Stimulated activated CD4-positive, alpha-beta T cell treated with anti-CD3 and anti-CD28 coated beads, Interleukin-2, amount 100 ng/mL, for 48 hours (primary cell): ENCODE results near the gene FAM131B.

Source experiments
- DNase-seq, 2 donors: peaks; one replicate each; pipeline ENCODE4 v3.0.0-alpha.2; 2020

FAM131B gene

DNA sequence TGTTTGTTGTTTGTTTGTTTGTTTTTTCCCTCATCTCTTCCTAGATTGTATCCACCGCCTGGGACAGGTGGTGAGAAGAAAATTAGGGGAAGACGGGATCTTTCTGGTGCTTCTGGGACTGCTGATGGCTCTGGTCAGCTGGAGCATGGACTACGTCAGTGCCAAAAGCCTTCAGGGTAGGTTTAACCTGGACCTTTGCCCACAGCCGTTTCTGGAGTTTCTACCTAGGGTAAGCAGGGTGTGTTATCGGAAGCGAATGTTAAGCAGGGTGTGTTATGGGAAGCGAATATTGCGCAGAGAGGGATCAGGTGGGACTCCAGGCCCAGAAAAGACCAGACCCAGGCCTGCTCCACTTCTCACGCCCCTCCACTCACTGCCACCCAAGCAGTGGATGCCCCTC lies 41.9 kb downstream of the FAM131B start:
- DNase-seq = no peak

DNA sequence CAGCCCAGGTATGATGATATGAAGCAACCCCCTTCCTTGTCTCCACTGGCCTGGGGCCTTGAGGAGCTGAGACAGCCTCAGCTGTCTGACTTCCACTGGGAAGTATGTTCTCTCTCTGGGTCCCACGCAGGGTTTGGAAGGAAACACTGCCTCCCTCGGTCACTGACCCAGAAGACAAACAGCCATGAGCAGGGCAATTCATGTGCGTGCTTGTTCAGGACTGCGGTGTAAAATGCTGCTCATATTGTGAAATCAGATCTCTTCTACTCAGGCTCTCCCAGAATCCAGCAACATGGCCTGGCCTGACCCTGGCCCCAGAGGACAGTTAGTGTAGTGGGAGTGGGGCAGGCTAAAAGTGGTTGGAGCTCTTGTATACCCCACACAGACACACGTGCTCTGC lies 43.9 kb downstream of the FAM131B start:
- no peak for DNase-seq

DNA sequence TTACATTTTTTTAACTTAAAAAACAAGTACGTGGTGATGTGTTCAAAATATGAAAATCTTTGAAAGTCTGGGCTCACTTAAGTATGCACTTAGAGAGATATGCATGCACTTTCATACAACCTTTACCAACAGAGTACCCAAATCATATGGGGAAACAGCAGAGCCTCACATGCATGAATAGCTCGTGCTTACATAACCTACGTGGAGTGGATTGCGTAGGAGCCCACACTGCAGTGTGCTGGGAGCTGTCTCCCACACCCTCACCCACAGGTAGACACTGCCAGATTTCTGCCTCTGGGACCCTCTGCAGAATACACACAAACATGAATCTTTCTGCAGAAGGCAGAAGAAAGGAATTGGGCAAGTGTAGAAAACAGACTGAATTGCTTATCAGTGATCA lies 46.0 kb downstream of the FAM131B start:
- DNase-seq = no peak

DNA sequence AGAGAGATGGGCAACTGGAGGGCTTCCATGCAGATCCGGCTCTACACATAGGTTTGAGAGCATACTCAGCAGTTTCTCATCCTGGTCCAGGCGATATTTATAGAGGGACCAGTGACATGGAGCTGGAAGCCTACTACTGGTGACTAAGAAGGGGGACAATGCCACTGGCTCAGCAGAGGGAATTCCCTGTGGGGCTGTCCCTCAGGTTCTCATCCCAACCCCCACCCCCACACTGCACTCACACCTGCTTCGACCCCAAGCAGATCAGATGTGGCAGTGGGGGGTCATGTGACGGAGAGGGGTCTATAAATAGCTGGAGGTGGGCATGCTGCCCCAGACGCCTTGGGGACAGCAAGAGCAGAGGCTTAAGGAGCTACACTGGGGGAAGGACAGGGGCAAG lies 46.7 kb downstream of the FAM131B start, which contains the start of gene CLCN1:
CLCN1 (plus strand) TSS at position 336 of the 400 bp plus-strand sequence. CDS start 102 bp downstream, outside the sequence.
- DNase-seq = no peak

DNA sequence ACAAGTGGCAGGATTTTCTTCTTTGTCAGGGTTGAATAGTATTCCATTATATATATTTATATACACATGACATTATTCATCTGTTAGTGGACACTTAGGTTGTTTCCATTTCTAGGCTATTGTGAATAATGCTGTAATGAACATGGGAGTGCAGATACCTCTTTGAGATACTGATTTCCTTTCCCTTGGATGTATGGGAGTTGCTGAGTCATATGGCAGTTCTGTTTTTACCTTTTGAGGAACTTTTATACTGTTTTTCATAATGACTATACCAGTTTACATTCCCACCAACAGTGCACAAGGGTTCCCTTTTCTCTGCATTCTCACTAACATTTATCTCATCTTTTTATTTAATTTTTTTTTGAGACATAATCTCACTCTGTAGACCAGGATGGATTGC lies 48.4 kb downstream of the FAM131B start:
- DNase-seq = no peak

DNA sequence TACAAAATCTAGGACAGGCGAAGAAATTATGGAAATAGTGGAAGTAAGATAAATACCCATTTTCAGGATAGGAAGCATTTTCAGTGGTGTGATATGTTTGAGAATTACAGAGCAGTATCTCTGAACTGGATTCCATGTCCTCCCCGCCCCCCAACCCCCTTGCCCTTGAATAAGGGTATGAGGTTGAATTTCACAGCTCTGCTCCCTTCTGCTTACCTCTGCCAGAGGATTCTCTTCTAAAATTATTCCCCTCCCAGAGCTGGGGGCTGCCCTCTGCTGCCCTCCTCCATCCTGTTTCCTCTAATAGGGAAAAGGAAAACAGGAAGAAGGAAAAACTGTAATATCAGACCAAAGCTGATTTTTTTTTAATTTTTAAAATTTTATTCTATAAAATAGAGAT lies 53.9 kb downstream of the FAM131B start:
- no peak for DNase-seq

DNA sequence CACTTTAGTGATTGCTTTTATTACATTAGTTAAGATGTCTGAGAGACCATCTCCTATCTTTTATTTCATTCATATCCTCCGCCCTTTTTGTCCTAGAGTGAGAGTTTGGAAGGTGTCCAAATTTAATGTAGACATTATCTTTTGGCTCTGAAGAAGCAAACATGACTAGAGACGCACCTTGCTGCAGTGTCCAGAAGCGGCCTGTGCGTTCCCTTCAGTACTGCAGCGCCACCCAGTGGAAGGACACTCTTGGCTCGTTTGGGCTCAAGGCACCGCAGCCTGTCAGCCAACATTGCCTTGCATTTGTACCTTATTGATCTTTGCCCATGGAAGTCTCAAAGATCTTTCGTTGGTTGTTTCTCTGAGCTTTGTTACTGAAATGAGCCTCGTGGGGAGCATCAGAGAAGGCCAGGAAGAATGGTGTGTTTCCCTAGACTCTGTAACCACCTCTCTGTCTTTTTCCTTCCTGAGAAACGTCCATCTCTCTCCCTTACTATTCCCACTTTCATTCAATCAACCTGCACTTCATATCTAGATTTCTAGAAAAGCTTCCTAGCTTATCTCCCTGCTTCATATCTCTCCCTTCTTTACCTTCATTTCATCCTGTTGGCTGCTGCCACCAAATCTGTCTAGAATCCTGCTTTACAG lies 57.0 kb downstream of the FAM131B start:
- DNase-seq = peak; percentile 68 to 71

DNA sequence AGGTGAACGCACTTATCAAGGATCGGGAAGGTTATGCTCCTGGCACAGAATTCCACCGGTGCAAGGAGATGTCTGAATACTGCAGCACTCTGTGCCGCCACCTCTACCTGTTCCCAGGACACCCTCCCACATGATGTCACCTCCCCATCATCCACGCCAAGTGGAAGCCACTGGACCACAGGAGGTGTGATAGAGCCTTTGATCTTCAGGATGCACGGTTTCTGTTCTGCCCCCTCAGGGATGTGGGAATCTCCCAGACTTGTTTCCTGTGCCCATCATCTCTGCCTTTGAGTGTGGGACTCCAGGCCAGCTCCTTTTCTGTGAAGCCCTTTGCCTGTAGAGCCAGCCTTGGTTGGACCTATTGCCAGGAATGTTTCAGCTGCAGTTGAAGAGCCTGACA lies 57.6 kb downstream of the FAM131B start:
- no peak for DNase-seq

DNA sequence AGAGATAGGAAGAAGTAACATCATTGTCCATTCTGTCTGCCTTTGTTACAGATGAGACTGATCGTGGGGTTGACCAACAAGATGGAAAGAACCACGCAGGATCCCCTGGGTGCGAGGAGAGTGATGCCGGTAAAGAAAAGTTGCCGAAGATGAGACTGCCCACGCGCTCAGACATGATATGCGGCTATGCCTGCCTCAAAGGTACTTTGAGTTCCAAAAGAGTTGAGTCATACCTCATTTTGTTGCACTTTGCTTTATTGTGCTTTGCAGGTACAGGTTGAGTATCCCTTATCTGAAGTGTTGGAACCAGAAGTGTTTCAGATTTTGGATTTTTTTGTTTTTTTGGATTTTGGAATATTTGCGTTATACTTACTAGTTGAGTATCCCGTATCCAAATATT lies 58.8 kb downstream of the FAM131B start:
- DNase-seq = no peak
